Measurements from ENCODE around the gene CLEC17A. TPM values are rescaled to one million over a fixed set of nuclear protein-coding genes. Genes with fewer than 3 reads are reported as not detected.
A peak's percentile ranks its signal among the peaks of the same experiment; 100 is the strongest.

The CLEC17A gene
- total and polyA plus RNA-seq, 2 of the 13 experiments (the other 11 are each of a cell fraction or from before 2014, with no cell fraction given) = not detected

DNA sequence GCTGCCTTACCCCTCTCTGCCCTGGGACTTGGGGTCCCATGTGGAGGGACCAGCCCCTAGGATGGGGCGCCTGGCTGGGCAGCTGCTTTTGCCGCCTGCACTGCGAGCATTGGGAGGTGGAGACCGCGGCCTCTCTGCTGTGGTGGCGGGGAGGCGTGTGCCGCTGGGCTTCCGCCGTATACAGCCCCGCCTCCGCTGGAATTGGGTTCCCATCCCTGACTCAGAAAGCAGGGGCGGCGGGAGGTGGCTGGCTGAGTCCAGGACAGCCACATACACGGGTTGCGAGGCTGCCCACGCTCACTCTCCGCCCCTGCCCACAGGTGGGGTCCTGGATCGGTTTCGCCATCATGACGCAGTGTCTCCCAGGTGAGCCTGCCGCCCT is 17.6 kb upstream of the CLEC17A start:
- peaks cover 19% of the 10 kb centered on the region for H3K4me1 ChIP-seq (ENCODE audit: insufficient read depth, low read length)
- H3K9me3 ChIP-seq (ENCODE audit: low read length) = no peaks in the 10 kb centered on the region
- peaks cover 6 to 17% of the 10 kb centered on the region in 2 experiments; a peak in 3 of 5 replicates for H3K36me3 ChIP-seq (replicated peaks in 1 of 2; ENCODE audit: control insufficient read depth in 1 of 2, insufficient read depth in 2 of 2, low read length in 2 of 2)
- no peak overlapping the region for H3K4me3 ChIP-seq (replicated peaks in 1 of 3; ENCODE audit: insufficient read depth in 1 of 3, low read depth in 2 of 3, low read length in 3 of 3)
- no TSS peak for BruUV-seq (replicated peaks)
- H2AFZ ChIP-seq (ENCODE audit: low read length) = no peak overlapping the region
- intact Hi-C loops (cut with micrococcal nuclease; ENCODE audit: unreplicated experiment) = no loop called here
- no peak for DNase-seq (ENCODE audit: low spot score)
- H3K27me3 ChIP-seq (ENCODE audit: control insufficient read depth in 1 of 2, insufficient read depth in 2 of 2, low read length in 2 of 2) = no peaks in the 10 kb centered on the region
- ChIA-PET POLR2A (no interaction called here), CTCF (ENCODE audit: low intra/inter-chr PET ratio, low total read pairs) (no interaction called here)
- in situ Hi-C loops (cut with HindIII; ENCODE audit: extremely low pct_ligation_motif_present, low pct_unique_long_range_greater_than_20kb) = no loop called here
- H3K4me2 ChIP-seq (ENCODE audit: low read depth, low read length) = no peak overlapping the region
- no peak overlapping the region for H3K27ac ChIP-seq (ENCODE audit: extremely low read length, insufficient read depth, low read length)
- H4K20me1 ChIP-seq (ENCODE audit: insufficient read depth, low read length) = no peaks in the 10 kb centered on the region; the same call in 1 of the 2 replicates
- H3K9ac ChIP-seq (ENCODE audit: insufficient read depth, low read depth, low read length) = no peak overlapping the region
- FAIRE-seq = no peak
- ATAC-seq = no peak
- H3K79me2 ChIP-seq (ENCODE audit: insufficient read depth, low read length) = peaks cover 8% of the 10 kb centered on the region
- TF ChIP-seq ZBTB33 (CRISPR knock-in tag; IDR thresholded peaks at IDR 0.05) = peak; percentile 76; the same call in 1 of the 2 replicates
- peak; percentile 57 for TF ChIP-seq RBFOX2 (IDR thresholded peaks at IDR 0.05; ENCODE audit: low read depth, low read length)
- no peak for TF ChIP-seq TMF1 (CRISPR knock-in tag; IDR thresholded peaks at IDR 0.05; ENCODE audit: low read depth)
- TF ChIP-seq SNAPC4 (CRISPR knock-in tag; IDR thresholded peaks at IDR 0.05) = no peak
- TF ChIP-seq FOSL2 (CRISPR knock-in tag; IDR thresholded peaks at IDR 0.05) = no peak
- TF ChIP-seq AGO2 (optimal IDR thresholded peaks at IDR 0.05; ENCODE audit: low read depth, low read length) = peak; percentile 55
- TF ChIP-seq MAX (IDR thresholded peaks at IDR 0.05) = no peak
- TF ChIP-seq, protein P1, sequence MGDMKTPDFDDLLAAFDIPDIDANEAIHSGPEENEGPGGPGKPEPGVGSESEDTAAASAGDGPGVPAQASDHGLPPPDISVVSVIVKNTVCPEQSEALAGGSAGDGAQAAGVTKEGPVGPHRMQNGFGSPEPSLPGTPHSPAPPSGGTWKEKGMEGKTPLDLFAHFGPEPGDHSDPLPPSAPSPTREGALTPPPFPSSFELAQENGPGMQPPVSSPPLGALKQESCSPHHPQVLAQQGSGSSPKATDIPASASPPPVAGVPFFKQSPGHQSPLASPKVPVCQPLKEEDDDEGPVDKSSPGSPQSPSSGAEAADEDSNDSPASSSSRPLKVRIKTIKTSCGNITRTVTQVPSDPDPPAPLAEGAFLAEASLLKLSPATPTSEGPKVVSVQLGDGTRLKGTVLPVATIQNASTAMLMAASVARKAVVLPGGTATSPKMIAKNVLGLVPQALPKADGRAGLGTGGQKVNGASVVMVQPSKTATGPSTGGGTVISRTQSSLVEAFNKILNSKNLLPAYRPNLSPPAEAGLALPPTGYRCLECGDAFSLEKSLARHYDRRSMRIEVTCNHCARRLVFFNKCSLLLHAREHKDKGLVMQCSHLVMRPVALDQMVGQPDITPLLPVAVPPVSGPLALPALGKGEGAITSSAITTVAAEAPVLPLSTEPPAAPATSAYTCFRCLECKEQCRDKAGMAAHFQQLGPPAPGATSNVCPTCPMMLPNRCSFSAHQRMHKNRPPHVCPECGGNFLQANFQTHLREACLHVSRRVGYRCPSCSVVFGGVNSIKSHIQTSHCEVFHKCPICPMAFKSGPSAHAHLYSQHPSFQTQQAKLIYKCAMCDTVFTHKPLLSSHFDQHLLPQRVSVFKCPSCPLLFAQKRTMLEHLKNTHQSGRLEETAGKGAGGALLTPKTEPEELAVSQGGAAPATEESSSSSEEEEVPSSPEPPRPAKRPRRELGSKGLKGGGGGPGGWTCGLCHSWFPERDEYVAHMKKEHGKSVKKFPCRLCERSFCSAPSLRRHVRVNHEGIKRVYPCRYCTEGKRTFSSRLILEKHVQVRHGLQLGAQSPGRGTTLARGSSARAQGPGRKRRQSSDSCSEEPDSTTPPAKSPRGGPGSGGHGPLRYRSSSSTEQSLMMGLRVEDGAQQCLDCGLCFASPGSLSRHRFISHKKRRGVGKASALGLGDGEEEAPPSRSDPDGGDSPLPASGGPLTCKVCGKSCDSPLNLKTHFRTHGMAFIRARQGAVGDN (CRISPR knock-in tag; IDR thresholded peaks at IDR 0.05) = peak; percentile 18; the same call in 1 of the 2 replicates
- WGBS (ENCODE audit: low lambda C conversion rate) = 94% methylated on average over 10 of the region's 22 CpGs
